Pancreas (tissue), 10 donors: ENCODE data around the gene SIK2. TPM values are rescaled to one million over a fixed set of nuclear protein-coding genes. Genes with fewer than 3 reads are reported as not detected.

Experiments used
- ATAC-seq, 4 donors: fragments of 200-7000 bp; cut with Tn5 transposase; one replicate each; pipeline versions ENCODE4 v1.8.0 to v1.9.1; 2020; ENCODE audit warnings: mild to moderate bottlenecking in 4 of 4, moderate library complexity in 4 of 4
- DNase-seq, 6 donors: peaks; one replicate each; pipeline ENCODE4 v3.0.0-alpha.2; 2020
- FAIRE-seq: peaks from 2 replicates; lab custom pipeline; 2012; peaks lifted over from hg19 to GRCh38; lab: Jason Lieb, UNC
- H3K27ac ChIP-seq, 4 donors: fragments of 200-600 bp; sonication (generic); 1 replicate in 3 of 4; 2 replicates in 1 of 4; pipeline versions ENCODE4 v1.5.0 to v1.8.0; 2020
- H3K27me3 ChIP-seq, 4 donors: fragments of 200-600 bp; one replicate each; pipeline ENCODE4 v1.8.0; 2021
- H3K36me3 ChIP-seq, 3 donors: fragments of 200-600 bp; sonication (generic) in 1 of 3; one replicate each; pipeline versions ENCODE4 v1.5.0 to v1.8.0; 2020 to 2021
- H3K4me1 ChIP-seq, 3 donors: fragments of 200-600 bp; one replicate each; pipeline ENCODE4 v1.8.0; 2021
- H3K4me3 ChIP-seq, 4 donors: fragments of 200-600 bp; sonication (generic) in 2 of 4; one replicate each; pipeline versions ENCODE4 v1.5.0 to v1.8.0; 2020 to 2021
- H3K9me3 ChIP-seq, 4 donors: fragments of 200-600 bp; one replicate each; pipeline ENCODE4 v1.8.0; 2021
- WGBS, 2 donors: extraction: QIAGEN DNeasy Blood & Tissue Kit; methylation state at CpG; one replicate each; pipeline ENCODE4 v1.1.7; 2013; 5-methylcytosine and 5-hydroxymethylcytosine counted together
- intact Hi-C, 3 donors: fragments of 100-400 bp; cut with DNase I; formaldehyde crosslinking; loops; one replicate each; pipeline versions ENCODE4 v1.11.1 to v1.14.2; 2022
- polyA plus RNA-seq, 2 donors: library from polyadenylated mRNA; stranded (reverse); fragments of 200-250 nt; gene quantifications; one replicate each; pipeline ENCODE4 v1.2.3, GENCODE V29; 2013
- total RNA-seq, 6 donors: library from RNA; stranded (reverse); fragmentation: NEBNext Ultra II Directional in 4 of 6; extraction: Animal tissue kit (Norgen Biotek cat#: 25700) in 4 of 6; gene quantifications; one replicate each; pipeline versions ENCODE4 v1.2.1 to v1.2.4, GENCODE V29; 2021 to 2023
- TF ChIP-seq, protein P1 (sequence below), 4 donors: fragments of 200-600 bp; sonication (generic) in 3 of 4; IDR thresholded peaks; one replicate each; pipeline versions ENCODE4 v1.5.0 to v1.8.0; 2021; ENCODE audit warnings: antibody characterized with exemption in 4 of 4
- donor health status: healthy with polysubstance abuse.
- donor health status: DM: no; HTN: no; CAD: no; lungs with moderate emphysema.
- donor health status: DM: no; HTN: no; CAD: no.
- donor health status: control.
- donor health status: control.
- donor health status: Bipolar disorder and iron deficiency.
- donor health status: DM: yes; HTN: yes; CAD: no.
- donor health status: DM: no; HTN: no; CAD: no.
- donor health status: DM: no; HTN: no; CAD: no.
- donor health status: DM: yes; HTN: yes; CAD: no.

SIK2 gene
- total and polyA plus RNA-seq, 8 donors: 4.7 to 24.7 (median 17.5) TPM

DNA sequence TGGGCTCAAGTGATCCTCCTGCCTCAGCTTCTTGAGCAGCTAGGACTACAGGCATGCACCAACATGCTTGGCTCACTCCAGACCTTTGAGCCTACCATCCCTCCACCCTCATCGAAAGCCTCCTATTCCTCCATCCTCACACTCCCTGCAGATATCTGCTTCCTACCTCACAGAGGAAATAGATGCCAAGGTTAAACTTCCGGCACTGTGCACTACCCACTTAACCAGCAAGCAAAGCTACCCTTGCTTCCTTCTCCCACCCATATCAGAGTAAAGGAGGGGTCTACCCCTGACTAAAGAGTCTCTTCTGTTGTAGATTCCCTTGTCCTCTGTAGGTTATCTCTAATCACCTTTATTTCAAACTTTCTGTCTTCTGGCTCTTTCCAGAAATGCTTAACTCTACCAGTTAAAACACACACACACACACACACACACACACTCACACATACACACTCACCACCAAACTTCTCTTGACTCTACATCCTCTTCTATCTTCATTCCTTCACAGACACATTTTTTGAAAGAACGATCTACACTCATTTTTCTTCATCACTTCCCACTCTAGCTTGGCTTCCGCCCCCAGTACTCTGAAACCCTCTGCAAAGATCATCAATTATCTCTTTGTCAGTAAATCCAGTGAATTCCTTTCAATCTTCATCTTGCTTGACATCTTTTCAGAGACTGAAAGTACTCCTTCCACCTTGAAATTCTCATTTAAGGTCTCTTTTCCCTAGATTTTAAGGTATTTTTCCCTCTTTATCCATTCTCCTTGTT, 10.9 kb upstream of the SIK2 start:
- no peaks in the 10 kb centered on the region for H3K9me3 ChIP-seq
- no peaks in the 10 kb centered on the region for H3K27me3 ChIP-seq
- no peaks in the 10 kb centered on the region for H3K36me3 ChIP-seq
- H3K4me1 ChIP-seq: peaks cover 0 to 4% (median 0%) of the 10 kb centered on the region in 3 donors
- no peak for ATAC-seq
- intact Hi-C loops: loop anchor here (5.0 to 10.0 kb wide), 3 partner anchors 243 to 253 kb away; no protein-coding TSS in a partner anchor
- no peak for FAIRE-seq
- DNase-seq: no peak
- WGBS, 2 donors: 79 to 88% methylated on average over 4 of the region's 4 CpGs
- no peak overlapping the region for H3K4me3 ChIP-seq
- H3K27ac ChIP-seq: no peak overlapping the region
- TF ChIP-seq, protein P1, sequence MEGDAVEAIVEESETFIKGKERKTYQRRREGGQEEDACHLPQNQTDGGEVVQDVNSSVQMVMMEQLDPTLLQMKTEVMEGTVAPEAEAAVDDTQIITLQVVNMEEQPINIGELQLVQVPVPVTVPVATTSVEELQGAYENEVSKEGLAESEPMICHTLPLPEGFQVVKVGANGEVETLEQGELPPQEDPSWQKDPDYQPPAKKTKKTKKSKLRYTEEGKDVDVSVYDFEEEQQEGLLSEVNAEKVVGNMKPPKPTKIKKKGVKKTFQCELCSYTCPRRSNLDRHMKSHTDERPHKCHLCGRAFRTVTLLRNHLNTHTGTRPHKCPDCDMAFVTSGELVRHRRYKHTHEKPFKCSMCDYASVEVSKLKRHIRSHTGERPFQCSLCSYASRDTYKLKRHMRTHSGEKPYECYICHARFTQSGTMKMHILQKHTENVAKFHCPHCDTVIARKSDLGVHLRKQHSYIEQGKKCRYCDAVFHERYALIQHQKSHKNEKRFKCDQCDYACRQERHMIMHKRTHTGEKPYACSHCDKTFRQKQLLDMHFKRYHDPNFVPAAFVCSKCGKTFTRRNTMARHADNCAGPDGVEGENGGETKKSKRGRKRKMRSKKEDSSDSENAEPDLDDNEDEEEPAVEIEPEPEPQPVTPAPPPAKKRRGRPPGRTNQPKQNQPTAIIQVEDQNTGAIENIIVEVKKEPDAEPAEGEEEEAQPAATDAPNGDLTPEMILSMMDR (IDR thresholded peaks at IDR 0.05): no peak

DNA sequence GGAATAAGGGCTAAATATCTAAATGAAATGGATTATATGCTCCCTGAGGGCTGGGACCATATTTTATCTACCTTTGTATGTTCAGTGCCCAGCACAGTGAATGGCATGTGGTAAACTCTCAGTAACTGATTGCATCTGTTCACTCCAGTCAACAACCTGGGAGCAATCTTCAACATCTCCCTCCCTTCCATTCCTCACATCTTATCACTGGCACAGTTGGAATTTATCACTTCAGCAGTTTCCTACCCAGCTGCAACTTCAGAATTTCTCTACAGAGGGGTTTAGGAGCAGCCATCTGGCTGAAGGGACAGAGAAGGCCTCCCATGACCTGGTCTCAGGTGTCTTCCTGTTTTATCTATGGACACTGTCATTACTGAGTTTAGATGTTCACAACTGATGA, 9.8 kb upstream of the SIK2 start:
- H3K27me3 ChIP-seq: no peaks in the 10 kb centered on the region
- no peaks in the 10 kb centered on the region for H3K9me3 ChIP-seq
- ATAC-seq (no peak), DNase-seq (no peak), FAIRE-seq (no peak)
- TF ChIP-seq, protein P1 (IDR thresholded peaks at IDR 0.05): no peak
- no peaks in the 10 kb centered on the region for H3K36me3 ChIP-seq
- intact Hi-C loops: loop anchor here (5.0 to 10.0 kb wide), 3 partner anchors 242 to 252 kb away; no protein-coding TSS in a partner anchor
- H3K4me3 ChIP-seq: no peak overlapping the region
- peaks cover 0 to 4% (median 0%) of the 10 kb centered on the region in 3 donors for H3K4me1 ChIP-seq
- H3K27ac ChIP-seq: no peak overlapping the region

DNA sequence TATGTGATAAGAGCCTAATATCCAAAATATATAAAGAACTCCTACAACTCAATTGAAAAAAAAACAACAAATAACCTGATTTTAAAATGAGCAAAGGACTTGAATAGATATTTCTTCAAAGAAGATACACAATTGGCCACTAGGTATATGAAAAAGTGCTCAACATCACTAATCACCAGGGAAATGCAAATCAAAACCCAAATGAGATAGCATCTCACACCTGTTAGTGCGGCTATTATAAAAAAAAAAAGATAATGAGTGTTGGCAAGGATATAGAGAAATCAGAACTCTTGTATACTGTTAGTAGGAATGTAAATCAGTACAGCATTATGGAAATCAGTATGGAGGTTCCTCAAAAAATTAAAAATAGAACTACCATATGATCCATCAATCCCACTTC, 5.9 kb upstream of the SIK2 start:
- Histone ChIP-seq H3K4me1 (peaks cover 0 to 4% (median 0%) of the 10 kb centered on the region in 3 donors), H3K27ac (no peak overlapping the region), H3K9me3 (no peaks in the 10 kb centered on the region), H3K4me3 (no peak overlapping the region), H3K27me3 (no peaks in the 10 kb centered on the region), H3K36me3 (no peaks in the 10 kb centered on the region)
- 65 to 79% methylated on average over 1 of the region's 1 CpG for WGBS, 2 donors
- TF ChIP-seq, protein P1 (IDR thresholded peaks at IDR 0.05): no peak
- DNase-seq: no peak
- FAIRE-seq: no peak
- no peak for ATAC-seq
- intact Hi-C loops: loop anchor here in 2 of 3 donors (10.0 kb wide), 2 partner anchors 238 to 248 kb away; no protein-coding TSS in a partner anchor

DNA sequence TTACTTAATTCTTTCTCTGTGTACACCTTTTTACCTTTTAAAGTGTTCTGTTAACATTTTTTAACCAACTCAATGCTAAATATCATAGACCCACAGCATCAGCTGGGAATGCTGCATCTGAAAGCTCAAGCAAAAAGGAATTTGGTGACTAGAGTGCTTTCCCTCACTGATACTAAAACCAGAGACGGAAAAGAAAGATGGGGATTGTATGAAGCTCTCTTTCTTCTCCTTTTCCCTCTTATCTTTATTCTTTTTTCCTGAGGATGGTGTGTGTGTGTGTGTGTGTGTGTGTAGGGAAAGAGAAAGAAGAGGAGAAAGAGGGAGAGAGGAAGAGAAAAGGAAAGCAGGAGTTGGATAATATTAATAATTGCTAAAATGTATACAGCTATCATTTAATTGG, 4.1 kb upstream of the SIK2 start:
- intact Hi-C loops: loop anchor here in 2 of 3 donors (10.0 kb wide), 2 partner anchors 237 to 247 kb away; no protein-coding TSS in a partner anchor
- 35 to 53% methylated on average over 1 of the region's 1 CpG for WGBS, 2 donors
- no peak for DNase-seq
- no peak for FAIRE-seq
- TF ChIP-seq, protein P1 (IDR thresholded peaks at IDR 0.05): no peak
- Histone ChIP-seq H3K27ac (no peak overlapping the region), H3K4me1 (peaks cover 0 to under 1% (median 0%) of the 10 kb centered on the region in 3 donors), H3K36me3 (no peaks in the 10 kb centered on the region), H3K9me3 (no peaks in the 10 kb centered on the region), H3K27me3 (no peaks in the 10 kb centered on the region), H3K4me3 (no peak overlapping the region)
- ATAC-seq: no peak

DNA sequence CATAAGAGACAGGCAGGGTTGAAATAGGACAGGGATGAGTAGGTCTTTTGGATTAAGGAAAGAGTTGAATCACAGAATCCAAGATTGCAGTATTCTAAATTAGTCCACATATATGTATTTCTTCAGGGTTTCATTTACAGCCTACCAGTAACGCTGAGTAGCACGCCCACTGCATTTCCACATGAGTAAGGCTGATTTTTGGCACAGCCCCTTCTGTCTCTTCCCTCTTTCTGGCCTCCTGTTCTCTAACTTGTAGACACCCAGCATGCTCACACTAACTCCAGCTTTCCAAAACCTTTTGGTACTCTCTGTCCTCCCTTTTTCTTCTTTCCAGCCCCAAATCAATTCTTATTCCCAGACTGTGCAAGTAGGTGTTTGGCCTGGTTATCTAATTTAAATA, 3.7 kb upstream of the SIK2 start:
- ATAC-seq (no peak), FAIRE-seq (no peak), DNase-seq (no peak)
- H3K27me3 ChIP-seq: no peaks in the 10 kb centered on the region
- 71 to 84% methylated on average over 2 of the region's 2 CpGs for WGBS, 2 donors
- no peaks in the 10 kb centered on the region for H3K36me3 ChIP-seq
- H3K27ac ChIP-seq: no peak overlapping the region
- intact Hi-C loops: loop anchor here in 2 of 3 donors (10.0 kb wide), 2 partner anchors 236 to 246 kb away; no protein-coding TSS in a partner anchor
- H3K9me3 ChIP-seq: no peaks in the 10 kb centered on the region
- no peak overlapping the region for H3K4me3 ChIP-seq
- no peaks in the 10 kb centered on the region for H3K4me1 ChIP-seq
- TF ChIP-seq, protein P1 (IDR thresholded peaks at IDR 0.05): no peak
